ENCODE measurements around the gene ITGB1BP1.

ITGB1BP1 gene

GRCh38 chr2:9364373-9364772, 59.0 kb downstream of the ITGB1BP1 start:
- no peak for DNase-seq (ENCODE audit: extremely low read depth, low read depth)
- no peak for TF ChIP-seq CTCF (IDR thresholded peaks at IDR 0.05; ENCODE audit: low read depth, low read length)

- DNase-seq (ENCODE audit: extremely low read depth, low read depth), result no peak
- no peak for TF ChIP-seq CTCF (IDR thresholded peaks at IDR 0.05; ENCODE audit: low read depth, low read length)
Measured at GRCh38 chr2:9360701-9361100, 62.6 kb downstream of the ITGB1BP1 start.

- no peak for DNase-seq (ENCODE audit: extremely low read depth, low read depth)
- TF ChIP-seq CTCF (IDR thresholded peaks at IDR 0.05; ENCODE audit: low read depth, low read length), result no peak
Measured at GRCh38 chr2:9360110-9360509, 63.2 kb downstream of the ITGB1BP1 start.

- DNase-seq (ENCODE audit: extremely low read depth, low read depth), result no peak
- TF ChIP-seq CTCF (IDR thresholded peaks at IDR 0.05; ENCODE audit: low read depth, low read length), result no peak
Measured at GRCh38 chr2:9359463-9359862, 63.9 kb downstream of the ITGB1BP1 start.

DNA sequence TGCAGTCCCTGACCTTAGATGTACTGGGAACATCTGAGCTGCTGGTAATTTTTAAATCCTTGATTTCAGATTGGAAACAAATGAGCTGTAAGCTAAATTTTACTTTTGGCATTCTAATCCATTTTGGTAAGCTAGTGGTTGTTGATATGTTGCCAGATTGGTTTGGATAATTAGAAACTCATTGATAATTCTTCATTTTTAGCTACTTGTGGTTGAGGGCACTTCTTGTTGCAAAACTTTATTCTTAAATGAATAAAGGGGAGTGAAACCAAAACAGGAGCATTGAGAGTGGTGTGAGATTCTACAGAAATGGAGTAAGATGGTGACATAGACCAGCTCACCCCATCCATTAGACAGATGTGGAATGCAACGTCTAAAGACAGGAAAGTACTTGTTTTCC, 64.5 kb downstream of the ITGB1BP1 start:
- DNase-seq (ENCODE audit: extremely low read depth, low read depth), result no peak
- no peak for TF ChIP-seq CTCF (IDR thresholded peaks at IDR 0.05; ENCODE audit: low read depth, low read length)

DNA sequence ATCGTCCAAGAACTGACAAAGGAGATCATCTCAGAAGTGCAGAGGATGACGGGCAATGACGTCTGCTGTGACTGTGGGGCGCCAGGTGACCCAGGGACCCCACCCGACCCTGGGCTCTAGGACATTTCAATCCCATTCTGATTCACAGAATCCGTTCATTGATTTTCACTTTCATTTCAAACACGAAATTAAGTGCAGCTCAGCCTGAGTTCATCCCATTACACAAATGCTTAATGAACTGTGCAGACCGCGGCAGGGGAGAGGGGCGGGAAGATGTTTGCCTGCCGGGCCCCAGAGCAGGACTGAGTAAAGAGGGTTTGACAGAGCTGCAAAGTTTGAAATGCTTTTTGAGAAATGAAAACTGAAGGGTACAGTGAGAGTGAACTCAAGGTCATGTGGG, 67.1 kb downstream of the ITGB1BP1 start:
- no peak for TF ChIP-seq CTCF (IDR thresholded peaks at IDR 0.05; ENCODE audit: low read depth, low read length)
- no peak for DNase-seq (ENCODE audit: extremely low read depth, low read depth)

GRCh38 chr2:9355716-9356115, 67.6 kb downstream of the ITGB1BP1 start:
- DNase-seq (ENCODE audit: extremely low read depth, low read depth), result no peak
- no peak for TF ChIP-seq CTCF (IDR thresholded peaks at IDR 0.05; ENCODE audit: low read depth, low read length)

Data from AG09319 (cell line).